ENCODE results near the gene C1orf232.

DNA sequence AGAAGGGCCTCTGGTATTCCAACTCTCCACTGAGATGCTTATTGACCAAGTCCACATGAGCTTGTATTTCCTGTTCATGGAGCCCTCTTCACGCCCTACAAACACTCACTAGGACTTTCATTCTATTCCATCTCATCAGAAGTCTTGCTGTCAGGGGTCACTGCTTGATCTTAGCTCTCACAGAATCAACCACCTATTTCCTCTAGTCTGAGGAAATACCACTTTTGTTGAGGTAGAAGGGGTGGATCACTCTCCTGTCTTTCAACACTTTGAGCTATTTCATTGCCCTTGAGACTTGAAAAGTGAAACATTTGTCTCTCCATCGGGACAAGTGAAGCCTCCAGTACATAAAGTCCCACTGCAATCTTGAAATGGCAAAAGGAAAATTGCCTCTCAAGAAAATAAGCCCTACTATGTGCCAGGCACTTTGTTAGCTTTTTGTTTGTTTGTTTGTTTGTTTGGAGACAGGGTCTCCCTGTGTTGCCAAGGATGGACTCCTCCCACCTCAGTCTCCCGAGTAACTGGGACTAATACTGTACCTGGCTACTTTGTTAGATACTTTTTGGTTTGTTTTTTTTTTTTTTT, 29.7 kb downstream of the C1orf232 start:
- TF ChIP-seq, protein P1, sequence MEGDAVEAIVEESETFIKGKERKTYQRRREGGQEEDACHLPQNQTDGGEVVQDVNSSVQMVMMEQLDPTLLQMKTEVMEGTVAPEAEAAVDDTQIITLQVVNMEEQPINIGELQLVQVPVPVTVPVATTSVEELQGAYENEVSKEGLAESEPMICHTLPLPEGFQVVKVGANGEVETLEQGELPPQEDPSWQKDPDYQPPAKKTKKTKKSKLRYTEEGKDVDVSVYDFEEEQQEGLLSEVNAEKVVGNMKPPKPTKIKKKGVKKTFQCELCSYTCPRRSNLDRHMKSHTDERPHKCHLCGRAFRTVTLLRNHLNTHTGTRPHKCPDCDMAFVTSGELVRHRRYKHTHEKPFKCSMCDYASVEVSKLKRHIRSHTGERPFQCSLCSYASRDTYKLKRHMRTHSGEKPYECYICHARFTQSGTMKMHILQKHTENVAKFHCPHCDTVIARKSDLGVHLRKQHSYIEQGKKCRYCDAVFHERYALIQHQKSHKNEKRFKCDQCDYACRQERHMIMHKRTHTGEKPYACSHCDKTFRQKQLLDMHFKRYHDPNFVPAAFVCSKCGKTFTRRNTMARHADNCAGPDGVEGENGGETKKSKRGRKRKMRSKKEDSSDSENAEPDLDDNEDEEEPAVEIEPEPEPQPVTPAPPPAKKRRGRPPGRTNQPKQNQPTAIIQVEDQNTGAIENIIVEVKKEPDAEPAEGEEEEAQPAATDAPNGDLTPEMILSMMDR (IDR thresholded peaks at IDR 0.05; ENCODE audit: low read length): no peak
- no peak for TF ChIP-seq EZH2 (IDR thresholded peaks at IDR 0.05; ENCODE audit: borderline replicate concordance, low read length)

Measured in OCI-LY1 (cell line).